Body of pancreas (tissue), 4 donors: ENCODE measurements around the gene PGK1. TPM values are rescaled to one million over a fixed set of nuclear protein-coding genes. Genes with fewer than 3 reads are reported as not detected.

Experiments
- ATAC-seq: fragments of 150-250 bp; one replicate; pipeline ENCODE4 v1.9.1; 2016
- DNase-seq, 4 donors: peaks; one replicate each; pipeline ENCODE4 v3.0.0-alpha.2; 2019
- H3K27ac ChIP-seq, 4 donors: fragments of 200-600 bp; sonication (generic); 1 replicate in 3 of 4; 2 replicates in 1 of 4; pipeline versions ENCODE4 v1.5.1 to v1.6.1; 2016 to 2019; ENCODE audit warnings: mild to moderate bottlenecking in 1 of 4, mixed read lengths in 1 of 4, moderate library complexity in 1 of 4
- H3K27me3 ChIP-seq, 2 donors: fragments of 200-600 bp; sonication (generic); one replicate each; pipeline ENCODE4 v1.6.0; 2016; ENCODE audit warnings: mild to moderate bottlenecking in 1 of 2
- H3K36me3 ChIP-seq, 2 donors: fragments of 200-600 bp; sonication (generic); replicated peaks in 1 of 2; 2 replicates each; pipeline ENCODE4 v1.5.1; 2016; ENCODE audit warnings: low read depth in 2 of 2; ENCODE audit not compliant: insufficient read depth in 1 of 2
- H3K4me1 ChIP-seq: fragments of 200-600 bp; sonication (generic); one replicate; pipeline ENCODE4 v1.6.0; 2016
- H3K4me3 ChIP-seq, 2 donors: fragments of 200-600 bp; sonication (generic); 1 replicate in 1 of 2; 2 replicates in 1 of 2; pipeline ENCODE4 v1.5.1; 2016 to 2019
- H3K9me3 ChIP-seq, 3 donors: fragments of 200-600 bp; sonication (generic); 1 replicate in 2 of 3; 2 replicates in 1 of 3; pipeline ENCODE4 v1.5.1; 2016
- POLR2A ChIP-seq, 3 donors: fragments of 450-650 bp; IDR thresholded peaks; one replicate each; pipeline ENCODE4 v1.6.1; 2016; ENCODE audit warnings: antibody characterized with exemption in 3 of 3, mild to moderate bottlenecking in 2 of 3
- WGBS, 2 donors: methylation state at CpG; one replicate each; pipeline ENCODE4 v1.1.5; 2017; 5-methylcytosine and 5-hydroxymethylcytosine counted together
- intact Hi-C: fragments of 100-400 bp; cut with DNase I; formaldehyde crosslinking; loops from one replicate; pipeline ENCODE4 v1.15.1; 2023
- total RNA-seq, 2 donors: library from RNA; depleted of rRNA; stranded (reverse); fragments of >200 nt; gene quantifications; one replicate each; pipeline ENCODE4 v1.1.0, GENCODE V29; 2016
- TF ChIP-seq, protein P1 (sequence below), 7 experiments: fragments of 450-650 bp in 4 of 7; fragments of 200-600 bp in 3 of 7; sonication (generic) in 3 of 7; IDR thresholded peaks; one replicate each; pipeline ENCODE4 v1.5.1; 2016 to 2019; ENCODE audit warnings: antibody characterized with exemption in 7 of 7

PGK1 gene
- total RNA-seq, 2 donors from 2014 or later, result 46.7 to 79.4 TPM

DNA sequence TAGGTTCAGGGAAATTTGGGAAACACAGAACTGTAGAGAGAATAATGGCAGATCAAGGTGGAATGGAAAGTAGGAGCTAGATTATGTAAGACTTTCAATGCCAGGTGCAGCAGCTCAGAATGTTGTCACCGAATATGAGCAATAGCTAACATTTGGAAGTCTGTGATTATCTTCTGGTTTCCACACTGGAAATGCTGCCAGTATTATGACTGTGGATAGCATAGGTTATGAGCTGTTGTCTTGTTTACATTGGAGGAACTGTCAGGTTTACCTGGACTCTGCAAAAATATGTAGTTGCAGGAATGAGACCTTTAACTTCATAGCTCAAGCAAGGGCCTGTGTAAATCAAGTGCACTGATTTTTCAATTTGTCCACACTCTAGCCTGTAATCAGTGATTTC is 61.4 kb downstream of the PGK1 start:
- DNase-seq, result no peak

DNA sequence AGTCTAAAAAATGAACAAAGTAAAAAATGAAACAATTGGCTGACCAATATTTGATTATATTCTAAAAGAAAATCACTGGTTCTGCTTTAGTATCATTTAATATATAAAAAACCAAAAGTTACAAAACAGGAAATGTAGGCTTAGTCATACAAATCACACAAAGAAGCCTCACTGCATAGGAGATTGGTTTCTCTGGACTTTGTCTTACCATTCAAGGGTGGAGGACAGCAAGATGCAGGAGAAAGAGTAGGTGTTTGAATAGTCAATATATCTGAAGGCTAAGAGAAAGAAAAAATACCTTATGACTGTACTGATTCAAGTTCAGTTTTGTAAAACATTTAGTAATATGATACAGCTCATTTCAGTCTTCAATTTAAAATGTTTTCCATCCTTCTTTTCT is 64.0 kb downstream of the PGK1 start:
- intact Hi-C loops, result no loop called here
- Histone ChIP-seq H3K9me3 (no peaks in the 10 kb centered on the region), H3K4me3 (no peak overlapping the region), H3K4me1 (no peaks in the 10 kb centered on the region), H3K27me3 (no peaks in the 10 kb centered on the region), H3K27ac (no peak overlapping the region), H3K36me3 (no peaks in the 10 kb centered on the region)
- no peak for DNase-seq
- no peak for TF ChIP-seq POLR2A (IDR thresholded peaks at IDR 0.05)
- TF ChIP-seq, protein P1, sequence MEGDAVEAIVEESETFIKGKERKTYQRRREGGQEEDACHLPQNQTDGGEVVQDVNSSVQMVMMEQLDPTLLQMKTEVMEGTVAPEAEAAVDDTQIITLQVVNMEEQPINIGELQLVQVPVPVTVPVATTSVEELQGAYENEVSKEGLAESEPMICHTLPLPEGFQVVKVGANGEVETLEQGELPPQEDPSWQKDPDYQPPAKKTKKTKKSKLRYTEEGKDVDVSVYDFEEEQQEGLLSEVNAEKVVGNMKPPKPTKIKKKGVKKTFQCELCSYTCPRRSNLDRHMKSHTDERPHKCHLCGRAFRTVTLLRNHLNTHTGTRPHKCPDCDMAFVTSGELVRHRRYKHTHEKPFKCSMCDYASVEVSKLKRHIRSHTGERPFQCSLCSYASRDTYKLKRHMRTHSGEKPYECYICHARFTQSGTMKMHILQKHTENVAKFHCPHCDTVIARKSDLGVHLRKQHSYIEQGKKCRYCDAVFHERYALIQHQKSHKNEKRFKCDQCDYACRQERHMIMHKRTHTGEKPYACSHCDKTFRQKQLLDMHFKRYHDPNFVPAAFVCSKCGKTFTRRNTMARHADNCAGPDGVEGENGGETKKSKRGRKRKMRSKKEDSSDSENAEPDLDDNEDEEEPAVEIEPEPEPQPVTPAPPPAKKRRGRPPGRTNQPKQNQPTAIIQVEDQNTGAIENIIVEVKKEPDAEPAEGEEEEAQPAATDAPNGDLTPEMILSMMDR (IDR thresholded peaks at IDR 0.05), result no peak
- ATAC-seq, result no peak

More for the DNA sequence above, 61.4 kb downstream of the PGK1 start:
- intact Hi-C loops, result no loop called here
- TF ChIP-seq, protein P1 (IDR thresholded peaks at IDR 0.05), result no peak
- no peak for TF ChIP-seq POLR2A (IDR thresholded peaks at IDR 0.05)
- ATAC-seq, result no peak
- no peaks in the 10 kb centered on the region for H3K4me1 ChIP-seq
- 33% methylated on average over 1 of the region's 1 CpG for WGBS, 2 donors
- H3K27ac ChIP-seq, result no peak overlapping the region
- no peaks in the 10 kb centered on the region for H3K9me3 ChIP-seq
- H3K27me3 ChIP-seq, result no peaks in the 10 kb centered on the region
- H3K36me3 ChIP-seq, result no peaks in the 10 kb centered on the region
- no peak overlapping the region for H3K4me3 ChIP-seq

Other genes with a start within 250 kb of the PGK1 start
- gene MAGT1, start 208.8 kb upstream of the PGK1 start, total RNA-seq, result 10 to 100 TPM; 31.1 to 33.0 TPM
- gene COX7B, start 204.8 kb upstream of the PGK1 start, total RNA-seq, result 100 to 1,000 TPM; 150 to 190 TPM
- 1 to 10 TPM; 7.3 to 9.9 TPM for gene ATP7A, start 193.6 kb upstream of the PGK1 start, total RNA-seq
- gene PGAM4, start 134.6 kb upstream of the PGK1 start, total RNA-seq, result not detected
- gene TAF9B, start 35.4 kb downstream of the PGK1 start, total RNA-seq, result 10 to 100 TPM; 11.7 to 21.4 TPM
- gene CYSLTR1, start 223.4 kb downstream of the PGK1 start, total RNA-seq, result 1 to 10 TPM in 1 of 2 donors, under 1 TPM in 1; 0.78 to 4.9 TPM